Measurements from ENCODE around the gene NGDN.

- TF ChIP-seq CTCF (IDR thresholded peaks at IDR 0.05 in 2 of 3, conservative IDR thresholded peaks at IDR 0.05 in 1 of 3; ENCODE audit: borderline replicate concordance in 1 of 3, insufficient read depth in 1 of 3, low read depth in 2 of 3, low read length in 2 of 3) (no peak), JUND (IDR thresholded peaks at IDR 0.05) (no peak), CEBPB (IDR thresholded peaks at IDR 0.05; ENCODE audit: low read depth) (no peak), REST (IDR thresholded peaks at IDR 0.05; ENCODE audit: low read depth) (no peak), EZH2 (IDR thresholded peaks at IDR 0.05) (no peak), YY1 (IDR thresholded peaks at IDR 0.05; ENCODE audit: extremely low read depth, insufficient replicate concordance, low read depth, low read length) (no peak), POLR2A (IDR thresholded peaks at IDR 0.05; ENCODE audit: borderline replicate concordance, extremely low read depth, insufficient read depth, insufficient read length) (no peak), POLR2AphosphoS5 (IDR thresholded peaks at IDR 0.05; ENCODE audit: low read depth, low read length) (no peak), TCF7L2 (IDR thresholded peaks at IDR 0.05; ENCODE audit: borderline replicate concordance, extremely low read depth, insufficient read depth, insufficient read length) (no peak)
These were observed 15.8 kb downstream of the NGDN start for GRCh38 chr14:23485326-23485725.

All from HCT116 (cell line).